Neuronal stem cell (in vitro differentiated cells): ENCODE data around the gene C1QB.

Experiments used
- DNase-seq: peaks from one replicate; pipeline ENCODE4 v3.0.0-alpha.2; 2013; ENCODE audit warnings: low spot score
- H2AFZ ChIP-seq: one replicate; pipeline ENCODE4 v1.6.1; 2013; ENCODE audit warnings: mild to moderate bottlenecking, low read length, inconsistent platforms
- H2AK5ac ChIP-seq: 2 replicates; pipeline ENCODE4 v1.6.1; 2013; ENCODE audit warnings: low read depth, mild to moderate bottlenecking, inconsistent platforms, low read length, moderate library complexity, mixed read lengths
- H2BK120ac ChIP-seq: 2 replicates; pipeline ENCODE4 v1.6.1; 2013; ENCODE audit warnings: low read depth, mild to moderate bottlenecking, inconsistent platforms, low read length, moderate library complexity, mixed read lengths
- H2BK12ac ChIP-seq: one replicate; pipeline ENCODE4 v1.6.1; 2013; ENCODE audit warnings: low read length, inconsistent platforms
- H2BK15ac ChIP-seq: 2 replicates; pipeline ENCODE4 v1.6.1; 2013; ENCODE audit warnings: mild to moderate bottlenecking, low read length, inconsistent platforms, mixed read lengths
- H2BK5ac ChIP-seq: one replicate; pipeline ENCODE4 v1.6.1; 2013; ENCODE audit warnings: inconsistent platforms, mild to moderate bottlenecking, low read length, moderate library complexity
- H3K14ac ChIP-seq: one replicate; pipeline ENCODE4 v1.6.1; 2013; ENCODE audit warnings: low read length, inconsistent platforms
- H3K18ac ChIP-seq: 2 replicates; pipeline ENCODE4 v1.6.1; 2013; ENCODE audit warnings: low read length, inconsistent platforms
- H3K23ac ChIP-seq: 2 replicates; pipeline ENCODE4 v1.6.1; 2013; ENCODE audit warnings: low read depth, mild to moderate bottlenecking, mixed read lengths, low read length, inconsistent platforms; ENCODE audit not compliant: poor library complexity
- H3K27ac ChIP-seq: replicated peaks from 3 replicates; pipeline ENCODE4 v1.5.1; 2013; ENCODE audit warnings: low read length, inconsistent platforms
- H3K27me3 ChIP-seq, 3 experiments: 2 replicates each; pipeline ENCODE4 v1.6.1; 2013; ENCODE audit warnings: low read length in 3 of 3, mild to moderate bottlenecking in 2 of 3, inconsistent platforms in 1 of 3, low read depth in 1 of 3, mixed read lengths in 1 of 3, moderate library complexity in 1 of 3; ENCODE audit not compliant: control insufficient read depth in 3 of 3, insufficient read depth in 3 of 3
- H3K36me3 ChIP-seq, 2 donors: replicated peaks in 1 of 2; 2 replicates each; pipeline ENCODE4 v1.6.1; 2013; ENCODE audit warnings: low read length in 2 of 2; ENCODE audit not compliant: control insufficient read depth in 2 of 2, insufficient read depth in 2 of 2
- H3K4ac ChIP-seq: 2 replicates; pipeline ENCODE4 v1.6.1; 2013; ENCODE audit warnings: inconsistent platforms, mild to moderate bottlenecking, low read length, moderate library complexity
- H3K4me1 ChIP-seq, 2 donors: 1 replicate in 1 of 2; 2 replicates in 1 of 2; pipeline ENCODE4 v1.6.1; 2013; ENCODE audit warnings: low read length in 2 of 2, low read depth in 1 of 2; ENCODE audit not compliant: control insufficient read depth in 2 of 2, insufficient read depth in 1 of 2
- H3K4me2 ChIP-seq: one replicate; pipeline ENCODE4 v1.6.1; 2013; ENCODE audit warnings: mild to moderate bottlenecking, low read length, inconsistent platforms; ENCODE audit not compliant: insufficient read depth, poor library complexity, severe bottlenecking
- H3K4me3 ChIP-seq, 2 donors: 2 replicates each; pipeline ENCODE4 v1.5.1; 2013; ENCODE audit warnings: low read length in 2 of 2, mild to moderate bottlenecking in 2 of 2, inconsistent platforms in 1 of 2, moderate library complexity in 1 of 2
- H3K79me1 ChIP-seq: one replicate; pipeline ENCODE4 v1.6.1; 2013; ENCODE audit warnings: low read depth, mild to moderate bottlenecking, inconsistent platforms, low read length, moderate library complexity
- H3K9ac ChIP-seq: one replicate; pipeline ENCODE4 v1.6.1; 2013; ENCODE audit warnings: mild to moderate bottlenecking, low read depth, low read length, inconsistent platforms; ENCODE audit not compliant: poor library complexity
- H3K9me3 ChIP-seq, 2 donors: replicated peaks in 1 of 2; 2 replicates each; pipeline versions ENCODE3 to v1.6.1; 2013; ENCODE audit warnings: low read length in 2 of 2, mild to moderate bottlenecking in 2 of 2, inconsistent platforms in 1 of 2, low read depth in 1 of 2, mixed read lengths in 1 of 2, moderate library complexity in 1 of 2; ENCODE audit not compliant: control insufficient read depth in 2 of 2, insufficient read depth in 1 of 2
- H4K8ac ChIP-seq: one replicate; pipeline ENCODE4 v1.6.1; 2013; ENCODE audit warnings: low read depth, mild to moderate bottlenecking, inconsistent platforms, low read length, moderate library complexity
- H4K91ac ChIP-seq: one replicate; pipeline ENCODE4 v1.6.1; 2013; ENCODE audit warnings: low read length, low read depth, mild to moderate bottlenecking, inconsistent platforms; ENCODE audit not compliant: poor library complexity
- WGBS, 2 donors: extraction: QIAGEN DNeasy Blood & Tissue Kit; methylation state at CpG; one replicate each; pipeline ENCODE4 v1.1.7; 2013; ENCODE audit warnings: missing lambda C conversion rate in 2 of 2, mixed read lengths in 1 of 2; ENCODE audit not compliant: insufficient read length in 2 of 2, insufficient replicate concordance in 1 of 2; ENCODE audit errors: extremely low coverage in 2 of 2; 5-methylcytosine and 5-hydroxymethylcytosine counted together

C1QB gene

DNA sequence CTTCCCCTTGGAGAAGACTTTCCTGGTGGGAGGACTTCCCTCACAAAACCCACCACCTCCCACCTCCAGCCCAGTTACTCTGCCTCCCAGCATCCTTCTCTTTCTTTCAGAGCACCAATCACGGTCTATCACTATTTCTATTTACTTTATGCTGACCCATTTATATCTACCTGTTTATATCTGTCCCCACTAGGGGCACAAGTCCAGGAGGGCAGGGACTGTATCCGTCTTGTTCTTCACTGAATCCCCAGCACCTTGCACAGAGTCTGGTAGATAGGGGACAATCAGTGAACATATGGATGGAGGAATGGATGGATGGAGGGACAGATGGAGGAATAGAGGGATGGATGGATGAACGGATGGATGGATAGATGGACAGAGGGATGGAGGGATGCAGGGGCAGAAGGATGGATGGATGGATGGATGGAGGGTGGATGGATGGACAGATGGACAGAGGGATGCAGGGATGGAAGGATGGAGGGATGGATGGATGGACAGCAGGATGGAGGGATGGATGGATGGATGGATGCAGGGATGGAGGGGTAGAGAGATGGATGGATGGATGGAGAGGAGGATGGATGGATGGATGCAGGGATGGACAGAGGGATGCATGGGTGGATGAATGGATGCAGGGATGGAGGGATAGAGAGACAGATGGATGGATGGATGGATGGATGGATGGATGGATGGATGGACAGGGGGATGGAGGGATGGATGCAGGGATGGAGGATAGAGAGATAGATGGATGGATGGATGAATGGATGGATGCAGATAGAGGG, 5.5 kb downstream of the C1QB start:
- no peak for DNase-seq
- no peak overlapping the region for H2BK12ac ChIP-seq
- no peaks in the 10 kb centered on the region for H3K79me1 ChIP-seq
- H3K9ac ChIP-seq, result peak overlapping the region; percentile 35
- no peak overlapping the region for H2BK120ac ChIP-seq
- H2AFZ ChIP-seq, result no peak overlapping the region
- no peak overlapping the region for H2AK5ac ChIP-seq
- peak overlapping the region; percentile 20 for H4K8ac ChIP-seq
- no peaks in the 10 kb centered on the region for H3K9me3 ChIP-seq
- H3K18ac ChIP-seq, result no peak overlapping the region
- H3K23ac ChIP-seq, result no peak overlapping the region
- peak overlapping the region in 1 of 2 donors; percentile 4 for H3K4me3 ChIP-seq
- no CpG with 5 or more reads among the region's 3 CpGs for WGBS, 2 donors
- H3K4me1 ChIP-seq, result no peaks in the 10 kb centered on the region
- H4K91ac ChIP-seq, result no peak overlapping the region
- H2BK5ac ChIP-seq, result no peak overlapping the region
- no peak overlapping the region for H3K4me2 ChIP-seq
- peaks cover 0 to 33% (median 0%) of the 10 kb centered on the region in 3 experiments for H3K27me3 ChIP-seq
- no peak overlapping the region for H3K27ac ChIP-seq
- no peak overlapping the region for H3K14ac ChIP-seq
- no peak overlapping the region for H3K4ac ChIP-seq
- no peaks in the 10 kb centered on the region for H3K36me3 ChIP-seq
- H2BK15ac ChIP-seq, result no peak overlapping the region

- no CpG with 5 or more reads among the region's 19 CpGs for WGBS, 2 donors
- Histone ChIP-seq H3K79me1 (no peaks in the 10 kb centered on the region), H2AFZ (no peak overlapping the region), H3K4me3 (peak overlapping the region in 1 of 2 donors; percentile 7), H3K4me2 (no peak overlapping the region), H3K27me3 (peaks cover 0 to 16% (median 0%) of the 10 kb centered on the region in 3 experiments), H3K4ac (no peak overlapping the region), H3K14ac (no peak overlapping the region), H2AK5ac (peak overlapping the region; percentile 9), H3K9ac (no peak overlapping the region), H4K8ac (no peak overlapping the region), H3K36me3 (no peaks in the 10 kb centered on the region), H2BK120ac (no peak overlapping the region), H3K9me3 (no peaks in the 10 kb centered on the region), H2BK15ac (no peak overlapping the region), H2BK12ac (peak overlapping the region; percentile 12), H2BK5ac (no peak overlapping the region), H3K18ac (no peak overlapping the region), H3K27ac (no peak overlapping the region), H3K4me1 (peaks cover 0 to under 1% of the 10 kb centered on the region in 2 donors), H4K91ac (no peak overlapping the region), H3K23ac (no peak overlapping the region)
- no peak for DNase-seq
These were observed 7.7 kb downstream of the C1QB start for GRCh38 chr1:22660716-22661241.

DNA sequence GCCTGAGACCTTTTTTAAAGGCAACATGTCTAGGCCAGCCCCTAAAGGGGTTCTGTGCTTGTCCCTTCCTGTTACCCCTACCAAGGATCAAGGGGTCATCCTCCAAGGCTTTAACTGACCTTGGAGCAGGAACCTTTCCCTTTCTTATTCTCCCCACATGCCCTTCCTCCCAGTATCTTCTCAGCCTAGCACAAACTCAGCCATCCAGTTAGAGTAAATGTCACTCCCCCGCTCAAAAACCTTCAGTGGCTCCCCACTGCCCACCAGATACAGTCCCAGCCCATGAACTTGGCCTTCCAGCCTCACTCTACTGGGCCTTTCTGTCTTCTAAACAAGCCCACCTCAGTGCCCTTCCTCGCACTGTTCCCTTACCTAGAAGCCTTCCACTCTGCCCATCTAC, 8.8 kb downstream of the C1QB start:
- no CpG with 5 or more reads among the region's 2 CpGs for WGBS, 2 donors

GRCh38 chr1:22662318-22662717, 9.3 kb downstream of the C1QB start:
- Histone ChIP-seq H4K91ac (no peak overlapping the region), H3K23ac (no peak overlapping the region), H3K27ac (no peak overlapping the region), H3K27me3 (peaks cover 0 to 26% (median 0%) of the 10 kb centered on the region in 3 experiments), H2AFZ (no peak overlapping the region), H2BK120ac (no peak overlapping the region), H3K4me1 (peaks cover 0 to 6% of the 10 kb centered on the region in 2 donors), H2BK15ac (no peak overlapping the region), H3K18ac (no peak overlapping the region), H3K4ac (no peak overlapping the region), H3K9ac (no peak overlapping the region), H2BK12ac (no peak overlapping the region), H4K8ac (no peak overlapping the region), H3K14ac (no peak overlapping the region), H3K4me2 (no peak overlapping the region), H3K79me1 (no peaks in the 10 kb centered on the region), H3K9me3 (no peaks in the 10 kb centered on the region), H3K4me3 (no peak overlapping the region), H2AK5ac (no peak overlapping the region), H3K36me3 (no peaks in the 10 kb centered on the region), H2BK5ac (no peak overlapping the region)
- no CpG with 5 or more reads among the region's 5 CpGs for WGBS, 2 donors
- DNase-seq, result peak; percentile 31

More for the DNA sequence above, 8.8 kb downstream of the C1QB start:
- no peaks in the 10 kb centered on the region for H3K79me1 ChIP-seq
- H2AK5ac ChIP-seq, result no peak overlapping the region
- H3K27ac ChIP-seq, result no peak overlapping the region
- H2BK12ac ChIP-seq, result no peak overlapping the region
- H4K8ac ChIP-seq, result no peak overlapping the region
- H3K9ac ChIP-seq, result no peak overlapping the region
- no peak for DNase-seq
- H3K36me3 ChIP-seq, result no peaks in the 10 kb centered on the region
- no peak overlapping the region for H3K18ac ChIP-seq
- no peak overlapping the region for H3K4me3 ChIP-seq
- no peaks in the 10 kb centered on the region for H3K9me3 ChIP-seq
- no peak overlapping the region for H3K14ac ChIP-seq
- no peak overlapping the region for H2AFZ ChIP-seq
- no peak overlapping the region for H3K4me2 ChIP-seq
- no peak overlapping the region for H2BK5ac ChIP-seq
- peaks cover 0 to 22% (median 0%) of the 10 kb centered on the region in 3 experiments for H3K27me3 ChIP-seq
- no peak overlapping the region for H3K4ac ChIP-seq
- H4K91ac ChIP-seq, result no peak overlapping the region
- H2BK15ac ChIP-seq, result no peak overlapping the region
- H3K23ac ChIP-seq, result no peak overlapping the region
- H2BK120ac ChIP-seq, result no peak overlapping the region
- peaks cover 0 to 6% of the 10 kb centered on the region in 2 donors for H3K4me1 ChIP-seq
